ENCODE measurements around the gene CALML5.

CALML5 gene

DNA sequence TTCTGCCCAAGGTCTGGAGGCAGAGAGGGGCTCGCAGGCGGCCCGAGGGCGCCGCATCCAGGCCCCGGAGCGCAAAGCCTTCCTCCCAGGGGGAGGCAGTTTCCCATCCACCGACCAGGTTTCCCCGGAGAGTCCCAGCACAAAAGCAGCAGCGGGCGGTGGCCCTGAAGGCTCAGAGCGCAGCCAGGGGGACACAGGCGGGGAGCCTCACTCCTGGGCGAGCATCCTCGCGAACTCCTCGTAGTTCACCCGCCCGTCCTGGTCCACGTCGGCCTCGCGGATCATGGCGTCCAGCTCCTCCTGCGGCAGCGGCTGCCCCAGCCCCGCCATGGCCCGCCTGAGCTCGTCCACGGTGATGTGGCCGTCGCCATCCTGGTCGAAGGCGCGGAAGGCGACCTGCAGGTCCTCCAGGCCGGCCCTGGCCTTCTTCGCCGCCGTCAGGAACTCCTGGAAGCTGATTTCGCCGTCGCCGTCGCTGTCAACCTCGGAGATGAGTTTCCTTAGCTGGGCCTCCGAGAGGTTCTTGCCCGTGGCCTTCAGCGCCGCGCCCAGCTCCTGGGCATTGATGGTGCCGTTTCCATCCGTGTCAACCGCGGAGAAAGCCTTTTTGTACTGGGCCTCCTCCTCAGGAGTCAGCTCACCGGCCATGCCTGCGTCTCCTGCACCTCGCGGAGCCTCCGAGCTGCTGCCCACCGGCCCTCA is 428 bp downstream of the CALML5 start:
- DNase-seq: no peak

DNA sequence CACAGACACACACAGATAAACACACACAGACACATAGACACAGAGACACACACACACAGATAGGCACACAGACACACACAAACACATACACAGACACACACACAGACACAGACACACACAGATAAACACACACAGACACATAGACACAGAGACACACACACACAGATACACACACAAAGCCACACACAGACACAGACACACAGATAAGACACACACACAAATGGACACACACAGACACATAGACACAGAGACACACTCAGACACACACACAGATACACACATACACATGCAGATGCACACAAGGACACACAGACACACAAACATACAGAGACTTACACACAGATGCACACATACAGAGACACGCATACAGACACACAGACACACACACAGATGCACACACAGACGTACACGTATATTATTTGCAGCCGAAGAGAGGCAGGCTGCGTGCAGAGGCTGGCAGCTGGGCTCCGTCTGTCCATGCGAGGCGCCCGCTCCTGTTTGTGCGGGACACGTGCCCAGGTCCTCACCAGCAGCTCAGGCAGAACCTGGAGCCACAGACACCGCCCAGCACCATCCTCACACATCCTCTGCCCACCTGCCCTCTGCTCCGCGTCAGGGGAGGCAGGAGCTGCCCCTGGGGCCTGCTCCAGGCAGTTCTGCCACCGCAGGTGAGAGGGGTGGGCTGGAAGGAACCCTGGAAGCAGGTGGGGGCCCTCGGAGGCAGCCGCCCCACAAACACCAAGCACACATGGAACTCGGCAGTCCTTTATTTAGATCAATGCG is 1.2 kb downstream of the CALML5 start:
- DNase-seq: no peak

- DNase-seq: no peak
These were observed 2.1 kb downstream of the CALML5 start for GRCh38 chr10:5497289-5497688.

DNA sequence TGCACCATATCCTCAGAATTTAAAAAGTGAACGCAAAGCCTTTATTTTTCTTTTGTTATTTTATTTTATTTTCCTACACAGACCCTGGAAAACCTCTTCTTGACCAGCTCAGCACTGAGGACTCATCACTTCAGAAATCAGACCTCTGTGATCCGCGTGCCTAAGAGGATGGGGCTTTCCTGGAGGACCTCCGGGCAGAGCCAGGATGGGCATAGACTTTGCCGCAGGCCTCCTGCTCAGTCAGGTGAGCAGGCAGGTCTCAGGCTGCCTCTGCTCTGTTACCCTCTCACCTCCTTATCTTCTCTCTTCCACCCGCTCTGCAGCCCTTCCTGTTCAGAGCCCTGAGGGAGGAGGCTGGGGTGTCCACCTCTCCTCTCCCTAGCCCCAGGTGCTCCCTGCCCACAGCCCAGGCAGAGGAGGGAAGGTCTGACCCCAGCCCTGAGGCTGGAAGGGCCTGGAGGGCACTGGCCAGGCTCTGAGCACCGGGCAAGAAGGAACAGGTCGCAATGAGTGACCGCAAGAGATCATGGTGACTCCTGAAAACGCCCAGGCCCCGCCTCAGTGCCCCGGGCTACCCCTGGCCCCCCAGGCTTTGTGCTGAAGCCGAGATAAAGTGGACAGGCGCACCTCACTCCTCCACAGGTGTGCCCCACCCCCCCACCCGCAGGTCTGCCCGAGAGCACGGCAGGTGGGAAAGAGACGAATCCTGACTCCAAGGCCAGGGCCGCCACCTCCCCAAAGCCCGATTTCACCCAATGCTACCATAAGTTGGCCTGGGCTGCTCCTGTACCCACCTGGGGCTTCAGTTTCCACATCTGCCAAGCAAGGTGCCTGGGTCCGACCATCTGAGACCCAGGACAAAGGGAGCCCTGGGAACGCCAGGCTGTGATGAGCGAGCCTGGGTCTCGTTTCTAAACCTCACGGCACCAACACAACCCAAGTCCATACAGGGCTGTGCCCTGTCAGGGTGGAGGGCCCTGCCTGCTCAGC is 2.8 kb downstream of the CALML5 start:
- no peak for DNase-seq

DNA sequence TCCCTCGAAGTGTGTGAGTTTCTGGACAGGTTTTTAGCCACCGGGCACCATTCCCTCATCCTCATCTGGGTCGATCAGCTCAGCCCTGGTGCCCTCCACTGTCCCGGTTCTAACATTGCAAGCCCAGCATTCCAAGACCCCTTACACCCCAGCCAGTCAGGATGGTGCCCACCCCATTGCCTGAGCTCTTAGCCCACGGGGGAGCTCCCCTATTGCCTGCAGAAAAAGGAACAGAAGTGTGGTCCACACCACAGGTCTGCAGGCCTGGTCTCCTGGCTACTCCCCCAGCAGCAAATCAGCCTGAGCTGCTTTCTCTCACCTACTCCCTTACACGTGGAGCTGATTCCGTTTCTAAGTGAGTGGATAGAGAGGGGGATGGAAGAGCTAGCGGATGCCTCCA is 4.8 kb downstream of the CALML5 start:
- DNase-seq: no peak

- DNase-seq: no peak
These were observed 5.7 kb downstream of the CALML5 start for GRCh38 chr10:5493691-5494090.

DNA sequence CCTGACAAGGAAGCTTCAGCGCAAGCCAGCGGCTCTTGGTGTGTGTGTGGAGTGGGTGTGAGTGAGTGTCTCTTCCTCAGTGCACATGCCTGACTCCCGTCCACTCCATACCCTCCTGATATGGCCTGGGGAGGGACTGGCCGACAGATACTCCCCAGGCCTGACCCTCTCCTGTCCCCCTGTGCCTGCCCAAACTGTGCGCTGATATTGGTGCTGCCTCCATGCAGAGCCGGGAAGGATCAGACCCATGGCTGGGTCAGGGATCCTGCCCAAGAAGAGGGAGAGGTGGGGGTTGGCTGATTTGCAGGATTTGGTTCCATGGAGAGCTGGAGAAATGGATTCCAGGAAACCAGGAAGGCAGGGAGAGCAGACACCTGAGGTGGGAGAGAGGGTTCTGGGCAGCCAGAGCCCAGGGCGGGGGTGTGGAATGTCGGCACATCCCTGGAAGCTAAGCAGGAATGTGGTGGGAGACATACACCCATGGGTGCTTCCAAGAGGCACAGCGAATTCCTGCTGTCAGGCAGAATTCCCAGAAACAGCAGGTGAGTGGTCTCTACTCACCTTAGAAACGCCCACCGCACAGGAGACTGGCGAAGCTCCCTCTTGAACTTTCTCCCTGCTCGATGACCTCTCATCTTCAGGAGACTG is 6.3 kb downstream of the CALML5 start:
- DNase-seq: no peak

DNA sequence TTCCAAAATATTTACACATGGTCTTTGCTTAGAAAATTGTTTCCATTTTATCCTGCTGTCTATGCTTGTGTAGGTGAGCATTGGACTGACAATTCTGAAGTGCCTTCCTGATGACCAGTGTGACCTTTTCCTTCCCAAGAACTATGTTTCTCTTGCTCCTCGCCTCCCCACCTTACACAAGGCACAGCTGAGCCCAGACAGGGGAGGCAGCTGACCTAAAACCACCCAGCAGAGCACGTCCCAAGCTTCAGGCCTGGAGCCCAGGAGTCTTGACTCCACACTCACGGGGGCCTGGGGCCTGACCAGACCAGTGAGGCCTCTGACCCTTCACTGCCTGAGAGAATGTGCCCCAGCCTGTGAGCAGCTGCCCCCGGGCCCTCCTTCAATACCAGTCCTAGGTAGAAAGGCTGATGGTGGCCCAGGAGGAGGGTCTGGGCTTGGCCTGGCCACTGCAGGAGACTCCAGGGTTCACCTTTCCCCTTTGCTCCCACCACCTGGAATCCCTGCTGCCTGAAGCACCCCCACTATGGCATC is 7.0 kb downstream of the CALML5 start:
- DNase-seq: no peak

GRCh38 chr10:5491477-5491876 is 7.9 kb downstream of the CALML5 start:
- no peak for DNase-seq

DNA sequence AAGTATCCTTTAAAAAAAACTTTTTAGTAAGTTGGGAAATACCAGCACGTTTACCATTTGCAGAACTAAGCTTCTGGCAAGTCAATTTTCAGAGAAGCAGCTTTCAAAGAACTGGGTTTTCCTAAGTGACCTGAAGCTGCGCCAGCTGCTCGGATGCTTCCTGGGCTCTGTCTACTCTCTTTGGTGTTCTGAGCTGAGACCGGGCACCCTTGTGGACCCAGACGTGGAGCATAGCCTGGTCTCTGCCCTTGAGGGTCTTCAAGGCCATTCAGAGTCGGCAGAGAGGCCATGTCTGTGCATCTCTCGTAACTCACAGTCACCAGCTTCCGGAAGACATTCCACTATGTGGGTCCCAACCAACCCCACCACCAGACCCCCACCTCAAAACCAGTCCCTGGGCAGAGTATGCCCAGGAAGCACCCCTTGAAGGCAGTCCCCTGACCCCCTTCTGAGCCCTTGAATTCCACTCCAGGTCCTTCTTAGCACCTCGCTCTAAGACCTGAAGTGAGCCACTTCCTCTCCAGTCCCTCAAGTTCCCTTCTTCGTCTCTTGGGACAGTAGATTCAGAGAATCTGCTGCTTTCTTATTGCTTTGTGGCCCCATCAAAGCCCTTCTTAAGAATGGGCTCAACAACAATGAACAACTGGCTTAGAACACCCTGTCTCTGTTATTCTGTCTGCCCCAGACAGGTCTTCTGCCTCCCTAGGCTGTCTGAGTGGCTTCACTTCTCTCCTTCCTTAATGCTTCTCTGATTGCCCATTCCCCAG is 8.5 kb downstream of the CALML5 start:
- DNase-seq: no peak

GRCh38 chr10:5490032-5490431 is 9.3 kb downstream of the CALML5 start:
- DNase-seq: no peak

- no peak for DNase-seq
These were observed 10.9 kb downstream of the CALML5 start for GRCh38 chr10:5488272-5489161.

DNA sequence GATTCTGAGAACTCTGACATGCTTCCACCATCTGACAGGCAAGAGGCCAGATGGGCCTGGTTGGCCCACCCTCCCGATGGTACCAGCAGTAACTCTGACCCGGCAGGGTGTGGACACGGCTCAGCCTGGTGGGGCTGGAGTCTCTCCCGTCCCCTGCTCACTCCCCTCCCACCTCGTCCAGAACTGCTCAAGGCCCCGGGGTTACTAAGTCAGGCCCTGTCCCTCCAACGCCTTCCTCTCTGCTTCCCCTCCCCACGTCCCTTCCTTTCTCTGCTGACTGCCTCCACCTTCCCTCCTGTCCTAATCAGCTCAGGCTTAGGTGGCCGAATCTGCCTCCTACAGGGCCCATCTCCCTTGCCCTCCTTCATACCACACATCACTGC is 12.5 kb downstream of the CALML5 start:
- DNase-seq: no peak

DNA sequence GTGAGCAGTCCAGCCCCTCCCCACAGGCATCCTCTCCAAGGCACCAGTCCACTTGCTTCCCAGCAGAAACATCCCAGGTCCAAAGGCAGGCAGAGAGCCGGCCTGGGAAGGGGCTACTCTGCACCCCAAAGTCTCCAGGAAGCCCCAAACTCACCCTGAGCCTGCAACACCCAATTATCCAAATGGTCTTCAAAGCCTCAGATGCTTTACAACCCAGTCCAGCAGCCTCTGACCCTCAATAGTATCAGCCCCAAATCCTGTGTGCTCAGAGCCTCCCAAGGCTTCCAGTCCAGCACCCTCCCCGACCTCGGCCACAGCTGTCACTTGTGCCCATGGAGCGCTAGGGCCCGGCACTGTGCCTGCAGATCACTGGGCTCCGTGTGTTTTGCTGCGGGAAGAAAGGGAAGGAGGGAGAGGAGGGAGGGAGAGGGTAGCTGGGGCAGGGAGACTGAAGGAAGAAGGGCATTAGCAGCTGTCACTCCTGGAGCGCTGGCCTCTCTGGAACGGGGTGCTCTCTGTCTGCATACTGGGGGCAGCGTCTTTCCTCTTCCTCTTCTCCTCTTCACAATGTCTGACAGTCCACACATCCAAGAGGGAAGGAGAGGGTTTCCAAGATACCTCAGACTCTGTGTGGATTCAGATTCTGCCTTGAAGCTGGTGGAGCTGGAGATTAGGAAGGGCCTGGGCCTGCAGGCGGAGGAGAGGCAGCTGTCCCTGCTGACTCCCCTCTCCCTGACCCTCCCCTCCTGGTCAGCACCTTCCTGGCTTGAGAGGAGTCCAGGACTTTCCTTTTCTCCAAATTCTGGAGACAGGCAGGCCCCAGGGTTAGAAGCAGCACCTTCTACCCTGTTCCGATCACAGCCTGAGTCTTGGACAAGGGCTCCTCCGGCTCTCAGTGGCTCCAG is 13.2 kb downstream of the CALML5 start:
- no peak for DNase-seq

GRCh38 chr10:5485290-5485689 is 14.1 kb downstream of the CALML5 start:
- DNase-seq: no peak

- no peak for DNase-seq
These were observed 15.2 kb downstream of the CALML5 start for GRCh38 chr10:5484205-5484604.

GRCh38 chr10:5482016-5482415 is 17.4 kb downstream of the CALML5 start:
- no peak for DNase-seq

- DNase-seq: no peak
These were observed 18.2 kb downstream of the CALML5 start for GRCh38 chr10:5481121-5481520.

GRCh38 chr10:5480162-5480941 is 19.0 kb downstream of the CALML5 start:
- DNase-seq: no peak

Data from CD4-positive, alpha-beta T cell treated with Interleukin-10 for 1 hour (primary cell).